ENCODE data around the gene NT5C1B.

GRCh38 chr2:18514526-18515461 lies 74.6 kb downstream of the NT5C1B start:
- no peak for TF ChIP-seq CTCF (IDR thresholded peaks at IDR 0.05; ENCODE audit: insufficient read depth, low read length, poor library complexity, severe bottlenecking)
- TF ChIP-seq EZH2phosphoT487 (conservative IDR thresholded peaks at IDR 0.05; ENCODE audit: low read length): no peak

Measured in SU-DHL-6 (cell line).